Measurements from ENCODE around the gene TXNDC9. TPM values are rescaled to one million over a fixed set of nuclear protein-coding genes. Genes with fewer than 3 reads are reported as not detected.

The TXNDC9 gene
- total RNA-seq, 4 donors from 2014 or later: 11.3 to 41.5 (median 33.2) TPM

GRCh38 chr2:99299580-99299979 is 36.6 kb downstream of the TXNDC9 start:
- intact Hi-C loops (cut with DNase I; ENCODE audit: low total_unique reads): no loop called here
- Histone ChIP-seq H3K4me3 (no peak overlapping the region), H3K27me3 (no peaks in the 10 kb centered on the region), H3K4me1 (no peaks in the 10 kb centered on the region), H3K9me3 (no peaks in the 10 kb centered on the region), H3K36me3 (no peaks in the 10 kb centered on the region), H3K27ac (no peak overlapping the region)
- in situ Hi-C loops (cut with MboI; ENCODE audit: low pct_ligation_motif_present in 1 of 4, low pct_unique_long_range_greater_than_20kb in 1 of 4, low sequenced_read_pairs in 3 of 4): no loop called here
- WGBS, 2 donors (ENCODE audit: low coverage in 1 of 2): 95 to 96% methylated on average over 7 of the region's 7 CpGs
- TF ChIP-seq CTCF (IDR thresholded peaks at IDR 0.05) (no peak), EP300 (IDR thresholded peaks at IDR 0.05; ENCODE audit: low read depth) (no peak), POLR2AphosphoS5 (IDR thresholded peaks at IDR 0.05) (no peak), POLR2A (IDR thresholded peaks at IDR 0.05) (no peak)
- no peak for DNase-seq

GRCh38 chr2:99297994-99298393 is 38.1 kb downstream of the TXNDC9 start:
- TF ChIP-seq POLR2A (IDR thresholded peaks at IDR 0.05) (no peak), POLR2AphosphoS5 (IDR thresholded peaks at IDR 0.05) (no peak), CTCF (IDR thresholded peaks at IDR 0.05) (no peak), EP300 (IDR thresholded peaks at IDR 0.05; ENCODE audit: low read depth) (no peak)
- Histone ChIP-seq H3K9me3 (no peaks in the 10 kb centered on the region), H3K4me1 (no peaks in the 10 kb centered on the region), H3K27me3 (no peaks in the 10 kb centered on the region), H3K4me3 (no peak overlapping the region), H3K36me3 (no peaks in the 10 kb centered on the region), H3K27ac (no peak overlapping the region)
- intact Hi-C loops (cut with DNase I; ENCODE audit: low total_unique reads) (no loop called here), in situ Hi-C loops (cut with MboI; ENCODE audit: low pct_ligation_motif_present in 1 of 4, low pct_unique_long_range_greater_than_20kb in 1 of 4, low sequenced_read_pairs in 3 of 4) (no loop called here)
- no peak for DNase-seq
- WGBS, 2 donors (ENCODE audit: low coverage in 1 of 2): 39 to 89% methylated on average over 2 of the region's 2 CpGs

- Histone ChIP-seq H3K4me3 (no peak overlapping the region), H3K36me3 (peaks cover 0 to 3% (median 0%) of the 10 kb centered on the region in 4 donors), H3K9me3 (no peaks in the 10 kb centered on the region), H3K4me1 (no peaks in the 10 kb centered on the region), H3K27me3 (no peaks in the 10 kb centered on the region), H3K27ac (no peak overlapping the region)
- DNase-seq: no peak
- intact Hi-C loops (cut with DNase I; ENCODE audit: low total_unique reads): no loop called here
- WGBS, 2 donors (ENCODE audit: low coverage in 1 of 2): 70 to 73% methylated on average over 7 of the region's 7 CpGs
- TF ChIP-seq EP300 (IDR thresholded peaks at IDR 0.05; ENCODE audit: low read depth): no peak
- no peak for TF ChIP-seq POLR2A (IDR thresholded peaks at IDR 0.05)
- no peak for TF ChIP-seq CTCF (IDR thresholded peaks at IDR 0.05)
- TF ChIP-seq POLR2AphosphoS5 (IDR thresholded peaks at IDR 0.05): no peak
- in situ Hi-C loops (cut with MboI; ENCODE audit: low pct_ligation_motif_present in 1 of 4, low pct_unique_long_range_greater_than_20kb in 1 of 4, low sequenced_read_pairs in 3 of 4): no loop called here
Measured at GRCh38 chr2:99285526-99285925, 50.6 kb downstream of the TXNDC9 start.

GRCh38 chr2:99279969-99280695 is 56.0 kb downstream of the TXNDC9 start:
- intact Hi-C loops (cut with DNase I; ENCODE audit: low total_unique reads): no loop called here
- Histone ChIP-seq H3K36me3 (peaks cover 0 to 3% (median 0%) of the 10 kb centered on the region in 4 donors), H3K27me3 (no peaks in the 10 kb centered on the region), H3K4me3 (no peak overlapping the region), H3K9me3 (no peaks in the 10 kb centered on the region), H3K27ac (no peak overlapping the region), H3K4me1 (no peaks in the 10 kb centered on the region)
- no peak for DNase-seq
- in situ Hi-C loops (cut with MboI; ENCODE audit: low pct_ligation_motif_present in 1 of 4, low pct_unique_long_range_greater_than_20kb in 1 of 4, low sequenced_read_pairs in 3 of 4): no loop called here
- TF ChIP-seq POLR2A (IDR thresholded peaks at IDR 0.05) (no peak), EP300 (IDR thresholded peaks at IDR 0.05; ENCODE audit: low read depth) (no peak), CTCF (IDR thresholded peaks at IDR 0.05) (no peak)
